ENCODE measurements around the gene THADA.
"Not testable (repeated sequence)": the region's sequence is repeated elsewhere in the genome, so short reads cannot be mapped to it uniquely, and the experiment has no call there.

Gene THADA

GRCh38 chr2:43461453-43462073, 134.3 kb downstream of the THADA start:
- no peak for DNase-seq (ENCODE audit: low spot score)

GRCh38 chr2:43460611-43461365, 135.1 kb downstream of the THADA start:
- no peak for DNase-seq (ENCODE audit: low spot score)

- DNase-seq (ENCODE audit: low spot score): no peak
Observed at GRCh38 chr2:43460174-43460546, 135.7 kb downstream of the THADA start.

- no peak for DNase-seq (ENCODE audit: low spot score)
Observed at GRCh38 chr2:43459446-43460173, 136.2 kb downstream of the THADA start.

GRCh38 chr2:43458014-43458628, 137.7 kb downstream of the THADA start:
- peak; percentile 23 for DNase-seq (ENCODE audit: low spot score)

- peak; percentile 24 for DNase-seq (ENCODE audit: low spot score)
Observed at GRCh38 chr2:43455731-43456642, 139.9 kb downstream of the THADA start.

GRCh38 chr2:43455296-43455695, 140.5 kb downstream of the THADA start:
- no peak for DNase-seq (ENCODE audit: low spot score)

- no peak for DNase-seq (ENCODE audit: low spot score)
Observed at GRCh38 chr2:43454791-43455190, 141.0 kb downstream of the THADA start.

GRCh38 chr2:43453179-43454170, 142.4 kb downstream of the THADA start:
- DNase-seq (ENCODE audit: low spot score): no peak

GRCh38 chr2:43452318-43452731, 143.5 kb downstream of the THADA start:
- DNase-seq (ENCODE audit: low spot score): no peak

GRCh38 chr2:43450617-43451016, 145.2 kb downstream of the THADA start:
- DNase-seq (ENCODE audit: low spot score): no peak

GRCh38 chr2:43448822-43449110, 147.1 kb downstream of the THADA start:
- no peak for DNase-seq (ENCODE audit: low spot score)

GRCh38 chr2:43448011-43448821, 147.6 kb downstream of the THADA start:
- DNase-seq (ENCODE audit: low spot score): no peak

GRCh38 chr2:43446755-43447154, 149.1 kb downstream of the THADA start:
- DNase-seq (ENCODE audit: low spot score): not testable (repeated sequence)

GRCh38 chr2:43445781-43446180, 150.1 kb downstream of the THADA start:
- DNase-seq (ENCODE audit: low spot score): no peak

- DNase-seq (ENCODE audit: low spot score): no peak
Observed at GRCh38 chr2:43444989-43445645, 150.7 kb downstream of the THADA start.

- DNase-seq (ENCODE audit: low spot score): no peak
Observed at GRCh38 chr2:43443282-43443681, 152.6 kb downstream of the THADA start.

- DNase-seq (ENCODE audit: low spot score): no peak
Observed at GRCh38 chr2:43441195-43441594, 154.6 kb downstream of the THADA start.

Data from AG08396 (cell line).